ENCODE measurements around the gene FOXD4L6.
"Not testable (repeated sequence)": the region's sequence is repeated elsewhere in the genome, so short reads cannot be mapped to it uniquely, and the experiment has no call there.

FOXD4L6 gene

GRCh38 chr9:41098759-41099158 lies 29.7 kb downstream of the FOXD4L6 start:
- DNase-seq = not testable (repeated sequence)

- not testable (repeated sequence) for DNase-seq
Measured at GRCh38 chr9:41095060-41095459, 33.4 kb downstream of the FOXD4L6 start.

- not testable (repeated sequence) for DNase-seq
Measured at GRCh38 chr9:41094010-41094773, 34.3 kb downstream of the FOXD4L6 start.

DNA sequence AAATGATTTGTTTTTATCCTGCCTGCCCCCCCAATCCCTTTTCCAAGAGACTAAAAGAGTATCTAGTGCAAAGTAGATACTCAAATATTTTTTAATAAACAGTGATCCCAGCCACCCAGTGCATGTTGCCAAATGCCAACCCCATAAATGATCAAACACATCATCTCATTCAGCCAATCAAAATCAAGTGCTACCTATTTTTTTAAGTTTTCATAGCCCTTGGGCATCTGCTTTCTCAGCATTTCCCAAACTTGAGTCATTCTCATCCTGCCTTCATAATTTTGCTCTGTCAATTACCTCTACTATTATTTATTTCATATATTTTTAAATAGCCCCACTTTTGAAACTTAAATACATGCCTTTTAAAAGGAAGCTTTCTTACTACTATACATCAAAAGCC lies 37.6 kb downstream of the FOXD4L6 start:
- not testable (repeated sequence) for DNase-seq

- DNase-seq = not testable (repeated sequence)
Measured at GRCh38 chr9:41090386-41090785, 38.1 kb downstream of the FOXD4L6 start.

DNA sequence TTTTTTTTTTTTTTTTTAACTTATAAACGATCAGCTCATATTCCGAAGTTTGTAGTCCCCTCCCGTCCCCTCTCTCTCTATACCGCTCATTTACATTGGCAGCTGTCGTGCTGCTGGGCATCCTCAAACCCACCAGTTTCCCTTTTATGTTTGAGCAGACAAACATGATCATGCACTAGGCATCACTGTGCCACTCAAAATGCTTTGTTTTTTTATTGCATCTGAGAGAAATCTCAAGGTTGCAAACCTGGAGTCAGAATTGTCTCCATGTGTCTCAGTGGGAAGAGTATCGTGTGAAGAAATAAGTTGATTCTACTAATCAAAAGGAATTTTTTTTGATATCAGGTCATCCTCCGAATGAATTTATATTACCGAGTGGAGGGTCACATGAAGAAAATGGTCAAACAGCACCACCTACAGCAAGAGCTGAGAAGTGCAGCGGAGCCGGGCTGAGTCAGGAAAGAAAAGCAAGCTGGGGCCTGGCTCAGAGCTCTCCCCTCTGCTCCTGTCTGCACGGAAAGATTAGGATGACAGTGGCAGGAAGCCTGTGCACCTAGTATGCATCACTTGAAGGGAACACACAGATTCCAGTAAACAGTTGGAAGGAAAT lies 39.9 kb downstream of the FOXD4L6 start:
- not testable (repeated sequence) for DNase-seq

DNA sequence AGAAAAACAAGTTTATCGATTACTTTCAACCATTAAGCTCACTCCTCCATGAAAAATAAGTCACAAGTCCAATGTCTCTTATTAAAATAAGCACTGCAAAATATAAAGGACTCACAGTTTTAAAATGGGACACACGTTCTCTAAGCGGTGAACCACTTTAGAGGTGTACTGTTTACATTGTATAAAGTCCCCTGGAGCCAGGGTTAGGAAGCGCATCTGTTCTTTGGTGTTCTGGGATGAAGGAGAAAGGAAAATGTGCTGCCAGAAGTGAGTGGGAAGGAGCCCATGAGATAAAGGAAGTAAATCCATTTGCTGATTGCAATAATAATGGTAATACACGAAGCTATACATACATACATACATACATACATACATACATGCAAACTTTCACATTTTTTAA lies 40.6 kb downstream of the FOXD4L6 start:
- DNase-seq = not testable (repeated sequence)

DNA sequence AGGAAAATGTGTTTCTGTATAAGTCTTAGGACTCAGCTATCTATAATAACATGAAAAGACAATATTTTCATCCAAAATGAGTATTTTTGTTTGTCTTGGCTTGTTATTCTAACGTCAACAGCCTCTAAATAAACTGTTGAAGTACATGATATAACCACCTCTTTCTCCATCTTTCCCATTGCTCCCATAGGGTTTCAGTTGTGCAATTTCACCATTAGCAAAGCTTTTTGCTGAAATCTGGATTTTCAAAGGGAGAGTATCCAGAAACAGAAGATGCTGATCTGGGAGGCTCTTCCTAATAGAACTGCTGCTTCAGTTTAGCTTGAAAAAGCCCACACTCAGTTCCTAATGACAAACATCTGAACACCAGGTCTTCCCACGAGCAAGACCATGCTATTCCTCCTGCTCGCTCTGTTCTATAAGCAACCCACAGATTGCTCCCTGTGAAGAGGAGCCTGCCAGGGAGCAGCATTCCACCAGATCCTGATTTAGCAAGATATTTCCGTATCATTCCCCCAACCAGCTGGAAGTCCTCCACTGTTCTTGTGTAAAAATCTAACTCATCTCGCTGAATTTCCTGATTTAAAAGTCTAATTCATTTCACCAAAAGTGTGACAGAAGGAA lies 41.2 kb downstream of the FOXD4L6 start:
- DNase-seq = not testable (repeated sequence)

- DNase-seq = not testable (repeated sequence)
Measured at GRCh38 chr9:41086685-41087084, 41.8 kb downstream of the FOXD4L6 start.

- not testable (repeated sequence) for DNase-seq
Measured at GRCh38 chr9:41086215-41086614, 42.3 kb downstream of the FOXD4L6 start.

DNA sequence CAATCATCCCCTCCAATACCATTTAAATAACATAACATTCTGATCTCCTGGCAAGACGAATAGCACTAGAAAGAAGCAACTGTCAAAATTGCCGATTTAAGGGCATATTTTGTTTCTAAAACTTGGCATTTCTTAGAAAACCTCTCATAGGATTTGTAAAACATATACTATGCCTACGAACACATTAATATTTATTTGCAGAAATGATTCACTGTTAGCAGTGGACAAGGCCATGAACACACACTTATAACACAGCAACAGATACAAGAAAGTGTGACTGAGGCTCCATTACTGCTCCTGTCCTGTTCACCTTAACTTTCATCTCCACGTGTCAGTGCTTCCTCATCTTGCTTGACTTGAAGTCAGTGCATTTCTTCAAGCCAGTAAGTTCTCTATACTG lies 46.1 kb downstream of the FOXD4L6 start:
- not testable (repeated sequence) for DNase-seq

DNA sequence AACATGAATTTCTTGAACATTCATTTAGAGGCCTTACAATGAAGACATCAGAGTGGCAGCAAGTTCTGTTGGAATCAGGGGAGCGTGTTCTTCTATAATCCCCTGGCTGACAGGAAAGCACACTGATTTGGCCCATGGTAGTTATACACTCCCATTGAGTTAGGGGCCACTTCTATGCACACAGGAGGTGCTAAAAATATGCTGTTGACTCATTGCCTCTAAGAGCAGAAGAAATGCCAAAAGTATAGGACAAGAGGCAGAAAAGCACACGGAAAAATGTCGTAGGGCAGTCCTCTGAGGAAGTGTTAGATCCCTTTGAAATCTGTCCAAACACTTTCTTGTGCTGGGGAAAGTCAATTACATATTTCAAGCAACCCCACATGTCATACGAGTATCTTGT lies 49.0 kb downstream of the FOXD4L6 start:
- not testable (repeated sequence) for DNase-seq

GRCh38 chr9:41077586-41077985 lies 50.9 kb downstream of the FOXD4L6 start:
- DNase-seq = not testable (repeated sequence)

Measured in activated CD4-positive, alpha-beta T cell treated with anti-CD3 and anti-CD28 coated beads for 4 hours (primary cell).